ENCODE measurements around the gene TXNRD1.

DNA sequence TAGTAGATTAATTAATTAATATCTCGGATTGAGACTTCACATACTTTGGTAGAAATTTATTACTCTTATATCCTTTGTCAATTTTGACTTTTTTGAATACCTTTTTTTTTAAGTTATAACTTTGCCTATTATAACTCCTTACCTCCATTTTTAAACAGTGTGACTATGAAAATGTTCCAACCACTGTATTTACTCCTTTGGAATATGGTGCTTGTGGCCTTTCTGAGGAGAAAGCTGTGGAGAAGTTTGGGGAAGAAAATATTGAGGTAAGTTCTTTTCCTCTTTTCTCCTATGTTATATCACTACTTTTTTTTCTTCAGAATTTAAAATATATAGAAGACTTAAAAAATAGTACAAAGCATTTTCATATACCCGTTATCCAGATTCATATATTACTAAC, 115.8 kb downstream of the TXNRD1 start:
- TF ChIP-seq CTCF (IDR thresholded peaks at IDR 0.05), result no peak
- no peak for TF ChIP-seq POLR2A (IDR thresholded peaks at IDR 0.05)

All from right lobe of liver (tissue), 4 donors.